ENCODE data around the gene ATXN2L. TPM values are rescaled to one million over a fixed set of nuclear protein-coding genes. Genes with fewer than 3 reads are reported as not detected.

ATXN2L gene
- total and polyA plus RNA-seq, 10 of the 15 experiments (the other 5 are each of a cell fraction or from before 2014, with no cell fraction given) = 3.5 to 210 (median 61.1) TPM

- TF ChIP-seq YBX1 (IDR thresholded peaks at IDR 0.05) (no peak), RBBP5 (conservative IDR thresholded peaks at IDR 0.05) (no peak), SREBF1 (IDR thresholded peaks at IDR 0.05; ENCODE audit: low read length) (peak; percentile 67), MYB (IDR thresholded peaks at IDR 0.05; ENCODE audit: borderline replicate concordance, low read depth, low read length) (no peak), POLR2A (IDR thresholded peaks at IDR 0.05; ENCODE audit: low read depth, low read length) (peak; percentile 93), BHLHE40 (IDR thresholded peaks at IDR 0.05; ENCODE audit: borderline replicate concordance in 1 of 2, low read depth in 2 of 2, low read length in 1 of 2) (peak; percentile 62 to 81; a peak in 2 of 4 replicates), ZNF384 (IDR thresholded peaks at IDR 0.05; ENCODE audit: borderline replicate concordance, low read depth, low read length) (0 out of 2 replicates have a peak, but pooled peaks have one; percentile 1), MEF2A (IDR thresholded peaks at IDR 0.05; ENCODE audit: insufficient read depth, low read depth, low read length) (peak; percentile 54; the same call in 1 of the 2 replicates), PAX5 (IDR thresholded peaks at IDR 0.05; ENCODE audit: borderline replicate concordance, low read depth, low read length) (peak; percentile 54; the same call in 1 of the 2 replicates), BRCA1 (IDR thresholded peaks at IDR 0.05; ENCODE audit: low read depth, low read length) (no peak), ZBTB11 (CRISPR knock-in tag; IDR thresholded peaks at IDR 0.05) (peak; percentile 82), YY1 (IDR thresholded peaks at IDR 0.05; ENCODE audit: low read depth, low read length) (peak; percentile 93), MXI1 (IDR thresholded peaks at IDR 0.05; ENCODE audit: low read depth, low read length) (peak; percentile 80), CBX3 (IDR thresholded peaks at IDR 0.05; ENCODE audit: borderline replicate concordance, low read depth) (no peak), ESRRA (IDR thresholded peaks at IDR 0.05; ENCODE audit: low read length) (peak; percentile 24; the same call in 1 of the 2 replicates), FOS (IDR thresholded peaks at IDR 0.05; ENCODE audit: borderline replicate concordance, extremely low read depth, insufficient read length) (no peak), ATF7 (IDR thresholded peaks at IDR 0.05; ENCODE audit: low read depth) (peak; percentile 95), SUZ12 (IDR thresholded peaks at IDR 0.05; ENCODE audit: unreplicated experiment) (no peak), MYC (IDR thresholded peaks at IDR 0.05; ENCODE audit: insufficient read depth, insufficient read length, insufficient replicate concordance, low read length, severe bottlenecking) (peak; percentile 89), PRDM15 (CRISPR knock-in tag; IDR thresholded peaks at IDR 0.05) (no peak), ZZZ3 (IDR thresholded peaks at IDR 0.05; ENCODE audit: control insufficient read depth, insufficient read length, low read depth) (no peak), NFXL1 (IDR thresholded peaks at IDR 0.05; ENCODE audit: borderline replicate concordance) (no peak), NR2C2 (IDR thresholded peaks at IDR 0.05; ENCODE audit: borderline replicate concordance, control insufficient read depth, insufficient read length, low read depth) (no peak)
Observed at GRCh38 chr16:28846080-28846932, 23.5 kb downstream of the ATXN2L start, which contains the start of gene TUFM (continued).

Data from GM12878 (cell line).